Liver (tissue), 9 donors: ENCODE measurements around the gene EDDM3A. TPM values are rescaled to one million over a fixed set of nuclear protein-coding genes. Genes with fewer than 3 reads are reported as not detected.
"Not testable (repeated sequence)": the region's sequence is repeated elsewhere in the genome, so short reads cannot be mapped to it uniquely, and the experiment has no call there.

Source experiments
- DNase-seq: peaks from one replicate; pipeline ENCODE4 v3.0.0-alpha.2; 2017; ENCODE audit warnings: low spot score
- H3K27ac ChIP-seq, 2 donors: one replicate each; pipeline ENCODE4 v1.7.0; 2013; ENCODE audit warnings: inconsistent platforms in 2 of 2, low read length in 2 of 2, control low read depth in 1 of 2, low read depth in 1 of 2, mild to moderate bottlenecking in 1 of 2
- H3K27me3 ChIP-seq, 4 donors: one replicate each; pipeline versions ENCODE4 v1.6.1 to v1.7.0; 2013; ENCODE audit warnings: low read length in 3 of 4, inconsistent platforms in 1 of 4, mild to moderate bottlenecking in 1 of 4, moderate library complexity in 1 of 4; ENCODE audit not compliant: control insufficient read depth in 4 of 4, insufficient read depth in 4 of 4
- H3K36me3 ChIP-seq, 4 donors: one replicate each; pipeline versions ENCODE4 v1.6.1 to v1.7.0; 2013; ENCODE audit warnings: low read length in 3 of 4, mild to moderate bottlenecking in 3 of 4, low read depth in 1 of 4, moderate library complexity in 1 of 4; ENCODE audit not compliant: control insufficient read depth in 4 of 4, insufficient read depth in 3 of 4
- H3K4me1 ChIP-seq, 4 donors: one replicate each; pipeline versions ENCODE4 v1.6.1 to v1.7.0; 2013; ENCODE audit warnings: low read length in 3 of 4, mild to moderate bottlenecking in 3 of 4, moderate library complexity in 1 of 4; ENCODE audit not compliant: control insufficient read depth in 4 of 4, insufficient read depth in 4 of 4
- H3K4me3 ChIP-seq, 3 donors: one replicate each; pipeline versions ENCODE4 v1.6.1 to v1.7.0; 2013; ENCODE audit warnings: low read length in 3 of 3, control low read depth in 1 of 3, low read depth in 1 of 3, mild to moderate bottlenecking in 1 of 3
- H3K9ac ChIP-seq, 2 donors: one replicate each; pipeline ENCODE4 v1.7.0; 2013; ENCODE audit warnings: low read length in 2 of 2, mild to moderate bottlenecking in 2 of 2, moderate library complexity in 2 of 2, control low read depth in 1 of 2, low read depth in 1 of 2
- H3K9me3 ChIP-seq, 4 donors: one replicate each; pipeline versions ENCODE4 v1.6.1 to v1.7.0; 2013; ENCODE audit warnings: low read length in 3 of 4; ENCODE audit not compliant: control insufficient read depth in 4 of 4
- ATF3 ChIP-seq: IDR thresholded peaks from 2 replicates; pipeline ENCODE4 v1.6.1; 2016; ENCODE audit warnings: antibody characterized with exemption
- GABPA ChIP-seq, 2 donors: IDR thresholded peaks in 1 of 2; conservative IDR thresholded peaks in 1 of 2; 2 replicates each; pipeline ENCODE4 v1.6.1; 2016; ENCODE audit warnings: antibody characterized with exemption in 2 of 2, mild to moderate bottlenecking in 1 of 2, moderate library complexity in 1 of 2
- HNF4A ChIP-seq, 2 donors: conservative IDR thresholded peaks; 2 replicates each; pipeline ENCODE4 v1.6.1; 2016; ENCODE audit warnings: antibody characterized with exemption in 2 of 2, mild to moderate bottlenecking in 2 of 2
- HNF4G ChIP-seq: IDR thresholded peaks from 2 replicates; pipeline ENCODE4 v1.6.1; 2016; ENCODE audit warnings: antibody characterized with exemption
- RAD21 ChIP-seq, 2 donors: IDR thresholded peaks; 2 replicates each; pipeline ENCODE4 v1.6.1; 2016; ENCODE audit warnings: antibody characterized with exemption in 2 of 2, mild to moderate bottlenecking in 2 of 2
- YY1 ChIP-seq: IDR thresholded peaks from 2 replicates; pipeline ENCODE4 v1.6.1; 2016; ENCODE audit warnings: antibody characterized with exemption, mild to moderate bottlenecking
- ZBTB33 ChIP-seq: IDR thresholded peaks from 2 replicates; pipeline ENCODE4 v1.6.1; 2016; ENCODE audit warnings: antibody characterized with exemption
- WGBS: extraction: QIAGEN DNeasy Blood & Tissue Kit; methylation state at CpG from one replicate; pipeline ENCODE4 v1.1.7; 2013; 5-methylcytosine and 5-hydroxymethylcytosine counted together
- polyA plus RNA-seq, 2 donors: library from polyadenylated mRNA; stranded (reverse) in 1 of 2; unstranded in 1 of 2; fragments of 200-250 nt in 1 of 2; fragments of >200 nt in 1 of 2; fragmentation: Nextera tagmentation in 1 of 2; extraction: Ambion mirVana in 1 of 2; gene quantifications; one replicate each; pipeline versions ENCODE4 v1.2.1 to v1.2.3, GENCODE V29; 2013 to 2015
- total RNA-seq, 2 donors: library from RNA; depleted of rRNA; stranded (reverse); fragments of >200 nt; gene quantifications; one replicate each; pipeline ENCODE4 v1.2.3, GENCODE V29; 2014
- TF ChIP-seq, protein P1 (sequence below): fragments of 150-350 bp; IDR thresholded peaks from 2 replicates; pipeline ENCODE4 v1.5.1; 2017; ENCODE audit warnings: improper control_type of control experiment, low read depth, low read length; ENCODE audit not compliant: missing input control
- donor health status: healthy.
- donor health status: healthy.
- donor health status: healthy.
- donor health status: healthy.
- donor health status: healthy.

EDDM3A gene
- total and polyA plus RNA-seq, 4 donors = not detected

DNA sequence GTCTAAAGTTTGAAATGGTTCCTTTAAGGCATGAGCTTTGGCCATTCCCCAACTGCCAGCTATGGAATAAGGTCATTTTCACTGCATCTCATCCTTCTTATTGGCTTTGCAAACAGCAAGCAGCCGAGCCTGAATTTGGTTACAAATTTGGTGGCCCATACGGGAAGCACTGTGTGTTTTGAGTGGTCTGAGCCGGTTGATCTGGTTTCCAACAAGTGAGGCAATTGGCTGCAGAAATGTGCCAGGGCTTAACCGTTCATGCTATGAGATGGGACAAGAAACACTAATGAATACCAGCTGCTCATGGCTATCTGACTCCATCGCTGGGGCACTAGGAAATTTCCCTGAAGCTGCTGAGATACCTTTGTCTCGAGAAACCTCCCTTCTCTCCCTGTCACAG, 9.3 kb downstream of the EDDM3A start:
- no peak overlapping the region for H3K9ac ChIP-seq
- no peak for TF ChIP-seq HNF4A (conservative IDR thresholded peaks at IDR 0.05)
- TF ChIP-seq GABPA (IDR thresholded peaks at IDR 0.05 in 1 of 2, conservative IDR thresholded peaks at IDR 0.05 in 1 of 2) = no peak
- no peak for TF ChIP-seq YY1
- TF ChIP-seq ZBTB33 = no peak
- no peak for TF ChIP-seq HNF4G
- WGBS = 79% methylated on average over 6 of the region's 6 CpGs
- H3K27ac ChIP-seq = no peak overlapping the region
- peaks cover 3 to 8% (median 5%) of the 10 kb centered on the region in 4 donors for H3K9me3 ChIP-seq
- peaks cover 0 to 6% (median 4%) of the 10 kb centered on the region in 4 donors for H3K4me1 ChIP-seq
- no peak overlapping the region for H3K4me3 ChIP-seq
- DNase-seq = no peak
- H3K27me3 ChIP-seq = no peaks in the 10 kb centered on the region
- H3K36me3 ChIP-seq = no peaks in the 10 kb centered on the region

- Histone ChIP-seq H3K4me1 (peaks cover 0 to 6% (median 4%) of the 10 kb centered on the region in 4 donors), H3K27ac (no peak overlapping the region), H3K27me3 (no peaks in the 10 kb centered on the region), H3K36me3 (no peaks in the 10 kb centered on the region), H3K9me3 (no peaks in the 10 kb centered on the region), H3K9ac (no peak overlapping the region), H3K4me3 (no peak overlapping the region)
- TF ChIP-seq RAD21 (IDR thresholded peaks at IDR 0.05) (peak; percentile 35 to 63), ATF3 (no peak), ZBTB33 (no peak)
- TF ChIP-seq, protein P1, sequence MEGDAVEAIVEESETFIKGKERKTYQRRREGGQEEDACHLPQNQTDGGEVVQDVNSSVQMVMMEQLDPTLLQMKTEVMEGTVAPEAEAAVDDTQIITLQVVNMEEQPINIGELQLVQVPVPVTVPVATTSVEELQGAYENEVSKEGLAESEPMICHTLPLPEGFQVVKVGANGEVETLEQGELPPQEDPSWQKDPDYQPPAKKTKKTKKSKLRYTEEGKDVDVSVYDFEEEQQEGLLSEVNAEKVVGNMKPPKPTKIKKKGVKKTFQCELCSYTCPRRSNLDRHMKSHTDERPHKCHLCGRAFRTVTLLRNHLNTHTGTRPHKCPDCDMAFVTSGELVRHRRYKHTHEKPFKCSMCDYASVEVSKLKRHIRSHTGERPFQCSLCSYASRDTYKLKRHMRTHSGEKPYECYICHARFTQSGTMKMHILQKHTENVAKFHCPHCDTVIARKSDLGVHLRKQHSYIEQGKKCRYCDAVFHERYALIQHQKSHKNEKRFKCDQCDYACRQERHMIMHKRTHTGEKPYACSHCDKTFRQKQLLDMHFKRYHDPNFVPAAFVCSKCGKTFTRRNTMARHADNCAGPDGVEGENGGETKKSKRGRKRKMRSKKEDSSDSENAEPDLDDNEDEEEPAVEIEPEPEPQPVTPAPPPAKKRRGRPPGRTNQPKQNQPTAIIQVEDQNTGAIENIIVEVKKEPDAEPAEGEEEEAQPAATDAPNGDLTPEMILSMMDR = peak; percentile 19
- DNase-seq = peak; percentile 68
- 57% methylated on average over 4 of the region's 4 CpGs for WGBS
Measured at GRCh38 chr14:20757965-20758364, 12.3 kb downstream of the EDDM3A start.

DNA sequence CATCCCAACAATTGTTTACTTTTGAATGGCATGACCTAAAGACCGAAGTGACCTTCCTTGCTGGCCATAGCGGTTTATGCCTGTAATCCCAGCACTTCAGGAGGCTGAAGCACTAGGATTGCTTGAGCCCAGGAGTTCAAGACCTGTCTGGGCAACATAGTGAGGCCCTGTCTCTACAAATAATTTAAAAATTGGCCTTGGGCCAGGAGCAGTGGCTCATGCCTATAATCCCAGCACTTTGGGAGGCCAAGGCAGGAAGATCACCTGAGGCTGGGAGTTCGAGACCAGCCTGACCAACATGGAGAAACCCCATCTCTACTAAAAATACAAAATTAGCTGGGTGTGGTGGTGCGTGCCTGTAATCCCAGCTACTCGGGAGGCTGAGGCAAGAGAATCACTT, 13.8 kb downstream of the EDDM3A start:
- H3K27me3 ChIP-seq, H3K9me3 ChIP-seq, H3K4me3 ChIP-seq, H3K4me1 ChIP-seq, H3K27ac ChIP-seq, H3K9ac ChIP-seq, DNase-seq, H3K36me3 ChIP-seq: not testable (repeated sequence)
- 90% methylated on average over 5 of the region's 5 CpGs for WGBS
